HG03139 (cell line): ENCODE measurements around the gene GPR137.

Experiments
- ATAC-seq: cut with Tn5 transposase; IDR thresholded peaks from one replicate; pipeline ENCODE4 v1.9.1; 2021; ENCODE audit not compliant: unreplicated experiment

The GPR137 gene

GRCh38 chr11:64263021-64263946 lies 22.4 kb upstream of the GPR137 start:
- no peak for ATAC-seq

DNA sequence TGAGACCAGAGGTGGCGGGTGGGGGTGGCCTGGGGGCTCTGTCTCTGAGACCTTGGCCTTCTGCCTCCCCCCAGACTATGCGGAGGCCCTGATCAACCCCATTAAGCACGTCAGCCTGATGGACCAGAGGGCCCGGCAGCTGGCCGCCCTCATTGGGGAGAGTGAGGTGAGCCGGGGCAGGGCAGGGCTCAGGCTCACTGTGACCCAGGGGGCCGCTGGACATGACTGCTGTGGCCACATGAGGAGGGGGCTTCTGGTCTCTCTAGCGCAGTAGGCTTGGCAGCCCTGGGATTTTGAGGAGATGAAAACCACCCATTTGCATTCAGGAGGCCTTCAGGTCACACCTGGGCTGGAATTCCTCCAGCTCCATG lies 21.7 kb upstream of the GPR137 start:
- ATAC-seq: no peak

DNA sequence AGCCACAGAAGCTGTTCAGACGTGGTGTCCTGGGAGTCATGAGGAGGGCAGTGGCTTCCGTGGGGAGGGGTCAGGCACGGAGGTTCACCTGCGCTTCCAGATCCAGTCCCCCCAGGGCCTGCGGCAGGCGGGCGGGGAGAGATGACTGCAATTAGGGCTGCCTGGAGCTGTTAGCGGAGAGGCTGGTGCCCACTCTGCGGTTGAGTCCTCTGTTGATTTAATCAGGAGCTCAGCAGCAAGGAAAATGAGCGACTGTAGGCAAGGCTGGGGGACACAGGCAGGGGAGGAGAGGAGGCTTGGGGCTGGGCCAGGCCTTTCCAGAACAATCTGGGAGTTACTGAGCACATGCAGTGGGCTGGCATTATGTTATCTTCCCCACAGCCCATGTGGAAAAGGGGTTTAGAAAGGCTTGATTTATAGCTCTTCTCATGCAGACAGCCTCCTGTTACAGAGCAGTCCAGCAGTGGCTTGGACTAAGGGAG lies 21.2 kb upstream of the GPR137 start:
- ATAC-seq: no peak

DNA sequence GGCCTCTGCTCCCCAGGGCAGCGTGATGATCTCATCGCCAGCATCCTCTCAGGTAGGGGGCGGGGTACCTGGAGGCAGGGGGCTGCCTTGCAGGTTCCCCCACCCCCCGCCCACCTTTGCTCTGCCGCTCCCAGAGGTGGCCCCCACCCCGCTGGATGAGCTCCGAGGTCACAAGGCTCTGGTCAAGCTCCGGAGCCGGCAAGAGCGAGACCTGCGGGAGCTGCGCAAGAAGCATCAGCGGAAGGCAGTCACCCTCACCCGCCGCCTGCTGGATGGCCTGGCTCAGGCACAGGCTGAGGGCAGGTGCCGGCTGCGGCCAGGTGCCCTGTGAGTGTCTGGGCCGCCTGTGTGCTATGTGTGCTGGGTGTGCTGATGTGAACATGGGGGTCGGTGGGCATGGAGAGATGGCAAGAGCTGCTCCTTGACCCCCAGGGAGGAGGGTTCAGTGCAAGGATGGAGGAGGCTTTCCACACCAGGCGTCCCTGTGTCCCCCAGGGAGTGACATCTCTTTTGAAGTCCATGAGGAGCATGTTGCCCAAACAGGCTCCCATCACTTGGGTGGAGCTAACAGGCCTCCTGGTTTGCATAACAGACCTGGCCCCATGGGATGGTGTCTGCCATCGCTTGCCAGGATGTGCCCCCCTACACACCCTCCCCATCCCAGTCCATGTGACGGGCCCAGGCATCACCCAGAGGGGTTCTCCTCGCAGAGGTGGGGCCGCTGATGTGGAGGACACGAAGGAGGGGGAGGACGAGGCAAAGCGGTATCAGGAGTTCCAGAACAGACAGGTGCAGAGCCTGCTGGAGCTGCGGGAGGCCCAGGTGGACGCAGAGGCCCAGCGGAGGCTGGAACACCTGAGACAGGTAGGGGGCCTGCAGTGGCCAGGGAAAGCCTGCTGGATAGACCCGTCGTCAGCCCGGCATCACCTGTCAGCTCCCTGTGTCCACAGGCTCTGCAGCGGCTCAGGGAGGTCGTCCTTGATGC lies 20.2 kb upstream of the GPR137 start:
- no peak for ATAC-seq

DNA sequence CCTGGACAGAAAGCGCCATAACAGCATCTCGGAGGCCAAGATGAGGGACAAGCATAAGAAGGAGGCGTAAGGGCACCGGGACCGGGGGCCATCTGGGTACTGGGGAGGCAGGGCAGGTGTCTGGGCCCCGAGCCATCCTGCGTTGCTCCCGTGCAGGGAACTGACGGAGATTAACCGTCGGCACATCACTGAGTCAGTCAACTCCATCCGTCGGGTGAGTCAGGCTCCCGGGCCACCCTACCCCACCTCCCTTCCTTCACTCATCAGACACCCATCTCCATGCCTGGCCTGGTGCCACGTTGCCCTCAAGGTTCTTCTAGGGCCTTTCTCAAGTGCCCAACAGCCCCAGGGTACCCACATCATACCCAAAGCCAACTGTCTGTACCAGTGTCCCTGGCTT lies 19.3 kb upstream of the GPR137 start:
- no peak for ATAC-seq

GRCh38 chr11:64267207-64267945 lies 18.3 kb upstream of the GPR137 start:
- ATAC-seq: no peak

DNA sequence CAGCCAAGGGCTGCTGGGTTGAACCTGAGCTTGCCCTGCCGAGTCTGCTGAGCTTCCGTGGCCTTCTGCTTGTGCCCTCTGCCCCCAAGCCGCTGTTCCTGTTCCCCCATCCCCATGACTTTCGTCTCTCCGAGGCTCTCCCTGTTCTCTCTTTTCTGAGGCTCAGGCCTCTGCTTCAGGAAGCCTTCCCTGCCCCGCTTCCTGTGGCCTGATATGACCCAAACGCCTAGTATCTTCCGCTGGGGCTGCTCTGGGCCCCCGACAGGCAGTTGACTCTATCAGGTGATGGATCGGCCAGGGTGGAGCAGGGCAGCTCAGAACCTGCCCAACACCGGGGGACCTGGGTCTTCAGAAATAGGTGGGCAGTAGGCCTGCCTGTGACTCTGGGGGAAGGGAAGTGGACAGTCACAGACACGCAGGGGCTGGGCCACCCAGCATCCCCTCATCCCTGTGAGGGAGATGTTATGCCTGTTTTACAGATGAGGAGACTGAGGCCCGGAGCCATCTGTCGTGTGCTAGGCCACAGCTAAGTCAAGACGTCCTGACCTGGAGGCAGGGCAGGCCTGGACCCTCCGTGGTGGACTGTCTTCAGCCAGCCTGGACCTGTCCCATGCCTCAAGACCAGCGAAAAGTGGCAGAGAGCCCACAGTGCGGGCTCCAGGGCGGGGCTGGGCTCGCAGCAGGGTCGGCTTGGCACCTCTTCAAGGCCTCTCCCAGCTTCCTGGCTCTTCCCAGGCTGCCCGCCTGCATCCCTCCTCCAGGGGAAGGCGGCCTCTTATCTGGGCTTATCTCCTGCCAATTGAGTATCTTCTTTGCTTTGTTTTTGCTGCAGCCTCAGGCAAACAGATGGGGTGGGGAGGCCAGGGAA lies 17.4 kb upstream of the GPR137 start:
- no peak for ATAC-seq

- ATAC-seq: no peak
Measured at GRCh38 chr11:64268893-64269539, 16.6 kb upstream of the GPR137 start.

DNA sequence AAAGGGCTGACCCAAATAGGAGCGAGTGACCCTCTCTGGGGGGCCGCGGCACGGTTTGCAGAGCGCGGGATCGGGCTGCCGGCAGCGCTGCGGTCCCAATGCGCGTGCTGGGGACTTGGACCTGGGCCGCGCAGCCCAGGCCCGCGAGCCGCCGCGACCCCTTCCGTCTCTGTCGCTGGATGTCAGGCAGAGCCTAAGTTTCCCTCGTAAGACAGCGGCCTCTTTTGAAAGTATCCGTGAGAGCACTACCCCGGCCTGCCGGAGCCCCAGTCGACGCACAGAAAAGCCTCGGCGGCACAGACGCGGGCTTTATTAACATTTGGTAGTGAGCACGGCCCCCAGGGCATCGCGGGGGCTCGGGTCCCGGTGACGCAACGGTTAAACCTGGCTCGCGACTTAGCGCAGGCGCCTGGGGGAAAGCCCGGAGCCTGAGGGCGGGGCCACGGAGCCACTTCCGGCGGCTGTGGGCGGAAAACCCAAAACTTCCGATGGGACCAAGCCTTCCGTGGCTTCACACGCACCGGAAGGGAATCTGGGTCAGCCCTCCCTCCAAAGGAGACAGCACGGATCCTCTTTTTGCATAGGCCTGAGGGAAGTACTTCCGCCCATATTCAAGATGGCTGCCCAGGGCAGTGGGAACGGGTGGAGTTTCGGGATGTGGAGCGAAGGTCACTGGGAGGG lies 16.0 kb upstream of the GPR137 start:
- ATAC-seq: peak; percentile 56

DNA sequence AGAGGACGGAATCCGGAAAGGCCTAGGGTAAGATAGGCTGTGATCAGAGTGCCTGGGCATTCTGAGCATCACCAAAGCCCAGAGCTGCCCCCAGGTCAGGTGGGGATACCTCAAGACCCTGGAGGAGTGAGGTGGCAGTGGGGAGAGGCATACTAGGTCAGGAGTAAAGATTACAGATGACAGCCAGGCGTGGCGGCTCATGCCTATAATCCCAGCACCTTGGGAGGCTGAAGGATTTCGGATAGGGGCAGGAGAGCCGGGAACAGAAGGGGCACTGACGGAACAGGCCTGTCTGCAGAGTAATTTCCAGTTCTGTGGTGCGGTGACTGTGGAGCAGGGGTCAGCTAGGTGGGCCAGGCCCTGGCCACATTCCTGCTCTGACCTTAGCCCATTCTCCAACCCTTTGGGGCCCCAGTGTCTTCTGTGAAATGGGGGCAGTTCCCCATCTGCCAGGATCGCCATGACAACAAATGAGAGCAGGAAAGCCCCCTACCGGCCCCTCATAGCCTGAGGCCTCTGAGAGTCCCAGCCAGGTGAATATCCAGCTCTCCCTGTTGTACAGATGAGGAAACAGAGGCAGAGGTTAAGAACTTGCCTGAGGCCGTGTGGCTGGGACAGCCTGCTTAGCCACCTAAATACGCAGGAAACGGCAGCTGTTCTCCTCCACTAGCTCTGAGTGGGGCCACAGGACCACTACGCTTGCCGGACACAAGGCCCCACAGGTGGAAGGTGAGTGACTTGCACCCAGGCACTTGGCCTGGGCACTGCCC lies 10.4 kb upstream of the GPR137 start:
- ATAC-seq: no peak

DNA sequence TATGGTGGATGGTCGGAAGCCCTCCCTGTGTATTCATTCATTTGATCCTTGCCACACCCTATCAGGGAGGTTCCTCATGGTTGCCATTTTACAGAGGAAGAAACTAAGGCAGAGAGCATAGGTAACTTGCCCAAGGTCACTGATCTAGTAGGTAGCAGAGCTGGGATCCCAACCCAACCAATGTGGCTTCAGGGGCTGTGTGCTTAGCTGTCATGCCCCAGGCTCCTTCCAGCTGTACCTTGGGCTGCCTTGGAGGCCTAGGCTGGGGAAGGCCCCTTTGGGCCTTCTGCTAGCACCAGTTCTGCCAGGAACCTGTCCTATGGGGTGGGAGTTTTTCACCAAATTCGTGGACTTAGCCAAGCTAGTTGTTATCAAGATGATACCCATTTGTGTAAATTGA lies 9.8 kb upstream of the GPR137 start:
- ATAC-seq: no peak

DNA sequence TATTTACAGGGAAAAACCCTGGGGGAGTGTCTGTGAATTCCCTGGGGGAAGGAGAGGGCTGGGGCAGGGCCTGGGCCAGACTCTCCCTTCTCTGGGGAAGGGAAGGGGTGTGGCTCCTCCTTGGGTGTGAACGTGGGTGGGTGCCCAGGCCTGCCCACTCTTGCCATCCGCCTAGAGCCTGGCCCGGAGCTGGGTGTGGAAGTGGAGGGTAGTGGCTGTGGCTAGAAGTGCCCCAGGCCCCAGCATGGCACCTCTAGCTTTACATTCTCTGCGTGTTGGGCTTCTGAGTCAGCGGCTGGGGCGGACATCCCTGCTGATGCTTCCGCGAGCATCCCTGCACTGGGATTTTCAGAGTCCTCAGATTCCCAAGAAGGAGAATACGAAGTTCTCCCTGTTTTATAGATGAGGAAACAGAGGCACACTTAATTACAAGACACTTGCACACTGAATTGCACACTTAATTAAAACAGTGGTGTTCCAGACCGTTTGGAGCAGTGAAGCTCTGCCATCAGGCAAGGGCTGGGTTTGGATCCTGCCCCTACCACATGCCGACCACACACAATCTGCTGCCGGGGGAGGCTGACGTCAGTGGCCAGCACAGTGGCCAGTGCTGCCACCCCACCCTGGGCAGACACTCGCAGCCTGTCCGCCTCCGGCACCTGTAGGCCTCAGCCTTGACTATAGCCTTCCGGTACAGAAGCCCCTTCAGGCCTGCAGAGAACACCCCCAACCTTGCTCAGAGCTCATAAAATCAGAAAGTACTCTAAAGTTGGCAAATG lies 8.8 kb upstream of the GPR137 start:
- no peak for ATAC-seq

- no peak for ATAC-seq
Measured at GRCh38 chr11:64278576-64279190, 7.0 kb upstream of the GPR137 start.

- ATAC-seq: no peak
Measured at GRCh38 chr11:64281957-64282770, 3.5 kb upstream of the GPR137 start.

- no peak for ATAC-seq
Measured at GRCh38 chr11:64283092-64283491, 2.6 kb upstream of the GPR137 start.
